SK-N-SH treated with all-trans-retinoic acid at 6 μM for 48 hours (cell line): Measurements from ENCODE around the gene MNX1.

Source experiments
- ARNTL ChIP-seq: fragments of 450-650 bp; formaldehyde crosslinking; IDR thresholded peaks from 2 replicates; pipeline ENCODE4 v1.5.0; 2020; ENCODE audit warnings: low read depth, mild to moderate bottlenecking, moderate library complexity, borderline replicate concordance
- OSR1 ChIP-seq: fragments of 250-450 bp; sonication (Bioruptor Pico); IDR thresholded peaks from 2 replicates; pipeline ENCODE4 v1.8.0; 2022; ENCODE audit warnings: moderate library complexity, mild to moderate bottlenecking, inconsistent platforms
- SNAI2 ChIP-seq: fragments of 250-450 bp; sonication (Bioruptor Pico); IDR thresholded peaks from 2 replicates; pipeline ENCODE4 v1.5.0; 2020; ENCODE audit warnings: mild to moderate bottlenecking, moderate library complexity
- TCF4 ChIP-seq: fragments of 250-450 bp; sonication (Bioruptor Pico); IDR thresholded peaks from 2 replicates; pipeline ENCODE4 v1.8.0; 2021; ENCODE audit warnings: mild to moderate bottlenecking, moderate library complexity, borderline replicate concordance
- ZNF565 ChIP-seq: fragments of 450-650 bp; formaldehyde crosslinking; conservative IDR thresholded peaks from 2 replicates; pipeline ENCODE4 v1.5.0; 2020; ENCODE audit warnings: low read depth, mild to moderate bottlenecking, moderate library complexity
- TF ChIP-seq, protein P1 (sequence below): fragments of 250-450 bp; sonication (Bioruptor Pico); IDR thresholded peaks from 2 replicates; pipeline ENCODE4 v1.8.0; 2020; ENCODE audit warnings: mild to moderate bottlenecking, moderate library complexity, borderline replicate concordance

DNA sequence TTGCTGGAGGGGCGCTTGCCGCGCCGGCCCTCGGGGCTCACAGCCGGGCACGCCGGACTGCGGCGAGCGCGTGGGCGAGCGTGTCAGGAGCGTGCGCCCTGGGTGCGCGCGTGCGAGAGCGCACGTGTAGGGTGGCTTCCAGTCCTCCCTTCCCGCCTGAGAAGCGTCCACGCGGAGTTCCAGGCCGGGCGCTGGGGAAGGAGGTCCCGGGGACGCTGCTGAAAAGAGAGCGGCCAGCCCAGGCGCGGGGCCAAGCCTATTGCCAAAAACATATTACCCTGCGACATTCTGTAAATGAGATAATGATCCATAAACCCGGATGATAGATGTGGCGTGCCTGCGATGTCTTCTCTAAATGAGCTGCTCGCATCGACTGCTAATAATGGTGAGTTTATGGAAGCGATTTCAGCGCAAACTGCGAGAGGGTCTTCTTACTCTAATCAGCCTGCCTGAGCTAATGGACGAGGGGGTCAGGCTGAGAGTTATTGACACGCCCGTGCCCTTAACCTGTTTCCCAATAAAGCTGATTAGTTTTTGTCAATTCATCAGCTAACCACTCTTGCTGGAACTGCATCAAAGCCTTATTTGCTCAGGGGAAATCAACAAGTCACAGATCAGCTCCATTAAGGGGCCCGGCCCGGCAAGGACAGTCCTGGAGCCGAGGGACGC, 8.0 kb upstream of the MNX1 start:
- TF ChIP-seq TCF4 (CRISPR knock-in tag) (no peak), OSR1 (no peak), ARNTL (CRISPR knock-in tag) (no peak), ZNF565 (CRISPR knock-in tag) (no peak), SNAI2 (CRISPR knock-in tag) (no peak)
- TF ChIP-seq, protein P1, sequence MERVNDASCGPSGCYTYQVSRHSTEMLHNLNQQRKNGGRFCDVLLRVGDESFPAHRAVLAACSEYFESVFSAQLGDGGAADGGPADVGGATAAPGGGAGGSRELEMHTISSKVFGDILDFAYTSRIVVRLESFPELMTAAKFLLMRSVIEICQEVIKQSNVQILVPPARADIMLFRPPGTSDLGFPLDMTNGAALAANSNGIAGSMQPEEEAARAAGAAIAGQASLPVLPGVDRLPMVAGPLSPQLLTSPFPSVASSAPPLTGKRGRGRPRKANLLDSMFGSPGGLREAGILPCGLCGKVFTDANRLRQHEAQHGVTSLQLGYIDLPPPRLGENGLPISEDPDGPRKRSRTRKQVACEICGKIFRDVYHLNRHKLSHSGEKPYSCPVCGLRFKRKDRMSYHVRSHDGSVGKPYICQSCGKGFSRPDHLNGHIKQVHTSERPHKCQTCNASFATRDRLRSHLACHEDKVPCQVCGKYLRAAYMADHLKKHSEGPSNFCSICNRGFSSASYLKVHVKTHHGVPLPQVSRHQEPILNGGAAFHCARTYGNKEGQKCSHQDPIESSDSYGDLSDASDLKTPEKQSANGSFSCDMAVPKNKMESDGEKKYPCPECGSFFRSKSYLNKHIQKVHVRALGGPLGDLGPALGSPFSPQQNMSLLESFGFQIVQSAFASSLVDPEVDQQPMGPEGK (CRISPR knock-in tag), result no peak
